ENCODE data around the gene TVP23B.
"Not testable (repeated sequence)": the region's sequence is repeated elsewhere in the genome, so short reads cannot be mapped to it uniquely, and the experiment has no call there.

The TVP23B gene

GRCh38 chr17:18780991-18781718 lies at the start of gene TVP23B:
Gene TVP23B, plus strand, starts transcription at chr17:18781183. Its CDS starts 111 bp downstream, at chr17:18781294.
- peak; percentile 77 for DNase-seq

GRCh38 chr17:18732438-18732837 lies 48.5 kb upstream of the TVP23B start:
- not testable (repeated sequence) for DNase-seq

- DNase-seq, result not testable (repeated sequence)
These were observed 47.6 kb upstream of the TVP23B start for GRCh38 chr17:18733350-18733749.

GRCh38 chr17:18739616-18740391 lies 41.2 kb upstream of the TVP23B start:
- DNase-seq, result not testable (repeated sequence)

GRCh38 chr17:18741228-18741627 lies 39.8 kb upstream of the TVP23B start:
- not testable (repeated sequence) for DNase-seq

GRCh38 chr17:18743699-18744421 lies 37.1 kb upstream of the TVP23B start, which contains the start of gene FBXW10:
Gene FBXW10, plus strand, starts transcription at chr17:18744054. Its CDS starts 191 bp downstream, at chr17:18744245.
- DNase-seq, result not testable (repeated sequence)

GRCh38 chr17:18744726-18745125 lies 36.3 kb upstream of the TVP23B start:
- not testable (repeated sequence) for DNase-seq

- DNase-seq, result not testable (repeated sequence)
These were observed 34.4 kb upstream of the TVP23B start for GRCh38 chr17:18746551-18746950.

GRCh38 chr17:18747501-18747900 lies 33.5 kb upstream of the TVP23B start:
- DNase-seq, result not testable (repeated sequence)

GRCh38 chr17:18750242-18750641 lies 30.7 kb upstream of the TVP23B start:
- not testable (repeated sequence) for DNase-seq

GRCh38 chr17:18753829-18754409 lies 27.1 kb upstream of the TVP23B start:
- not testable (repeated sequence) for DNase-seq

GRCh38 chr17:18755969-18756368 lies 25.0 kb upstream of the TVP23B start:
- not testable (repeated sequence) for DNase-seq

- not testable (repeated sequence) for DNase-seq
These were observed 23.5 kb upstream of the TVP23B start for GRCh38 chr17:18757368-18758044.

- DNase-seq, result not testable (repeated sequence)
These were observed 22.6 kb upstream of the TVP23B start for GRCh38 chr17:18758344-18758743.

GRCh38 chr17:18760221-18760620 lies 20.8 kb upstream of the TVP23B start:
- not testable (repeated sequence) for DNase-seq

GRCh38 chr17:18770572-18770971 lies 10.4 kb upstream of the TVP23B start:
- DNase-seq, result not testable (repeated sequence)

GRCh38 chr17:18771066-18771465 lies 9.9 kb upstream of the TVP23B start:
- not testable (repeated sequence) for DNase-seq

- DNase-seq, result no peak
These were observed 8.5 kb upstream of the TVP23B start for GRCh38 chr17:18772471-18772870.

GRCh38 chr17:18781805-18782204 lies 822 bp downstream of the TVP23B start:
- DNase-seq, result not testable (repeated sequence)

- not testable (repeated sequence) for DNase-seq
These were observed 5.0 kb downstream of the TVP23B start for GRCh38 chr17:18785933-18786332.

- not testable (repeated sequence) for DNase-seq
These were observed 5.9 kb downstream of the TVP23B start for GRCh38 chr17:18786890-18787289.

- DNase-seq, result not testable (repeated sequence)
These were observed 10.4 kb downstream of the TVP23B start for GRCh38 chr17:18791402-18791801.
